IPS DF 4.7 (cell line): ENCODE measurements around the gene TMEM131L.
"Not testable (repeated sequence)": the region's sequence is repeated elsewhere in the genome, so short reads cannot be mapped to it uniquely, and the experiment has no call there.

Experiments used
- DNase-seq: peaks from one replicate; pipeline ENCODE4 v3.0.0-alpha.2; 2013; ENCODE audit warnings: low spot score; ENCODE audit errors: extremely low read depth

The TMEM131L gene

DNA sequence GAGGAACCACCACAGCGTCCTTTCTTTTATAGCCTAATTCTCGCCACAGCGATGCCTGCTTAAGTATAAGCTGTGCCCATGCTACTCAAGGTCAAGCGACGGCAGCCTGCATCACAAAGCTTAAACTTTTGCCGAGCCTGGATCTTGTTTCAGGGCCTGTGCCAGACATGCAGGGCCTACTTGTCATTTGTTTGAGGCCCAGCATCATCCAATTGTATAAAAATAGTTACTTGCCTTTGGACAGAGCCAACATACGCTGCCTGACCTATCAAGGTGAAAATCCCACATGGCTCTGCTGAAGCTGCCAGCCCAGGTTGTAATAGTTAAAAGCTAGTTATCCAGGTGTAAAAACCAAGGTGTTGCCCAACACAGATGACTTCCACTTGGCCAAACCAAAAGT lies 107.1 kb downstream of the TMEM131L start:
- DNase-seq = no peak

DNA sequence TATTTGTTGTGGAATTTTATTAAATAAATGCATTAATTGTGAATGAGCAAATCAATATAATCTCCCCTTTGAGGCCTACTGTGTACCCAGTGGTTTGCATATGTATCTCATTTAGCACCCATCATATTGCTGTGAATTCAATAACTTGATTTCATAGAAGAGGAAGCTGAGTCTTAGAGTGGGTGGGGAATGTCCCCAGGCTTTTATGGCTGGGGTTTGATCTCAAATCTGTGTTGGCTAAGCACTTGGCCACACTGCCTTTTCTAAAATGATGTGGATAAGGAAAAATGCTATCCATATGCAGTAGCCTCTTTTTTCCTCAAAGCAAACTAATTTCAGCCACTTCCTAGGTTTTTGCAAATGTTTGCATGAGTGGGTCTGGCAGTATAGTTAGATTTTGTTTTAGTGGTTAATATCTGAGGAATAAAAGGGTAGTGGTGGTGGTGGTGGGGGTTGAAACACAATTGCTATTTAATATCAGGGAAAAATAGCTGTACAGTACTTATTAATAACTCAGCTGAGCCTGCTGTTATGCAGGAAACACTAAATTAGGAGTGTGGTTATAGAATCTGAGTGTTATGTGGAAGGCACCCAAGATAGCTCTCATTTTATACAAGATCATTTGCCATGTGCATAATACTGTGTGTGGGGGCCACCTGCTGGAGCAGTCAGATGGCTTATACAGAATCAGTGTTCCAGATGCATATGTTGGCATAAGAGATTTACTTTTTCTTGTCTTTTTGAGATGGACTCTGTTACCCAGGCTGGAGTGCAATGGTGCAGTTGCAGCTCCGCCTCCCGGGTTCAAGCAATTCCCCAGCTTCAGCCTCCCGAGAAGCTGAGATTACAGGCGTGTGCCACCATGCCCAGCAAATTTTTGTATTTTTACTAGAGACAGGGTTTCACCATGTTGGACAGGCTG lies 108.0 kb downstream of the TMEM131L start:
- DNase-seq = no peak

DNA sequence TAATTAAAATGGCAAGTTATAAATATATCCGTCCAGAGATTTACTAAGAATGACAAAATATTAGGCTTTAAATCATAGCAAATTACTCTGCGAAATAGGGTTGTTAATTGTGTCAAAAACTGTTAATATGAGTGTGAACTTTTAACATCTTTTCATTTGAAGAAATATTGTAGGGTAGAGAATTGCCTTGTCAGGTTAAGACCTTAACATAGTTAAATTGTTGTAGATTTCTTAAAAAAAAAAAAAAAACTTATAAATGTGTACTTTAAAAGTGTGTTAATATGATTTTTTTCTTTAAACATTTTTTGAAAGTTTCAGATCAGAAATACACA lies 110.2 kb downstream of the TMEM131L start:
- no peak for DNase-seq

DNA sequence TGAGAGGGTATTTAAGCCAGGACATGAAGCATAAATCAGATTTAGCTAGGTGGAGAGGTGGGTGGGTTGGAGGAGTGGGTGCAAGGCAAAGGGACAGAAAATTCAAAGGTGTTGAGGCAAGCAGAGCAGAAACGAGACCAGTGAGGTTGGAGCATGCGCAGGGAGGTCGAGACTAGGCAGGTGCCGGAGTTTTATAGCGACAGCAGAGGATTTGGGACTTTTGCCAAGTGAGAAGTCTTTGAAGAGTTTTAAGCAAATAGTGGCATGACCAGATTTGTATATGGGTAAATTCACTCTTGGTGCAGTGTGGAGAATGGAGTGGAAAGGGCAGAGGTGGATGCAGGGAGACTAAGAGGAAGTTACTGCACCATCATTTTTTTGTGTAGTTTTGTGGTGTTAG lies 110.9 kb downstream of the TMEM131L start:
- DNase-seq = no peak

DNA sequence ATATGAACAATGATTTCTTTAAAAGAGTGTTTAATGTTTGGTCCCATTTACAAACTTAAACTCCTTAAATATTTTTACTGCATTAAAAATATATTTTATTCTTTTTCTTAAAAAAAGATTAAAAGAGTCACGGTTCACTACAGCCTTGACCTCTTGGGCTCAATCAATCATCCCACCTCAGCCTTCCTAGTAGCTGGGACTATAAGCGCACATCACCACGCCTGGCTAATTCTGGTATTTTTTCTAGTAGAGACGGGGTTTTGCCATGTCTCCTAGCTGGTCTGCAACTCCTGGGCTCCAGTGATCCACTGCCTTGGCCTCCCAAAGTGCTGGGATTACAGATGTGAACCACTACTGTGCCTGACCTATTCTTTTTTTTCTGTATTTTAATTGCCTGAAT lies 113.2 kb downstream of the TMEM131L start:
- no peak for DNase-seq

DNA sequence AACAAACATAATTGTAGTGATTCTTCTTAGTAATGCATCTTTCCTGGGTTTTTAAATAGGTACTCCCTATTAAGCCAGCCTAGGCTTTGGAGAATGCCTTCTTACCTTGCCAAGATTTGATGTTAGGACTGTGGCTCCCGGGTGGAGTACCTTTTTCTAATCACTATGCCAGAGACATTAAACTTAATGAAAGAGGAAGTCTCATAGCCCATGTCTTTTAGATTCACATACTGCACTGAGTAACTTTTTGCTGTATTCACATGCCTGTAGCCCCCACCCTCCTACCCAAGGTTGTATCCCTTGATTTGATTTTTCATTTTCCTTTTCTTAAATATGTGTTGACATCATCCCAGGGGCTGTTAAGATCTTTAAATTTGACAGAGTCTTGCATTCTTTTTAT lies 113.7 kb downstream of the TMEM131L start:
- DNase-seq = no peak

DNA sequence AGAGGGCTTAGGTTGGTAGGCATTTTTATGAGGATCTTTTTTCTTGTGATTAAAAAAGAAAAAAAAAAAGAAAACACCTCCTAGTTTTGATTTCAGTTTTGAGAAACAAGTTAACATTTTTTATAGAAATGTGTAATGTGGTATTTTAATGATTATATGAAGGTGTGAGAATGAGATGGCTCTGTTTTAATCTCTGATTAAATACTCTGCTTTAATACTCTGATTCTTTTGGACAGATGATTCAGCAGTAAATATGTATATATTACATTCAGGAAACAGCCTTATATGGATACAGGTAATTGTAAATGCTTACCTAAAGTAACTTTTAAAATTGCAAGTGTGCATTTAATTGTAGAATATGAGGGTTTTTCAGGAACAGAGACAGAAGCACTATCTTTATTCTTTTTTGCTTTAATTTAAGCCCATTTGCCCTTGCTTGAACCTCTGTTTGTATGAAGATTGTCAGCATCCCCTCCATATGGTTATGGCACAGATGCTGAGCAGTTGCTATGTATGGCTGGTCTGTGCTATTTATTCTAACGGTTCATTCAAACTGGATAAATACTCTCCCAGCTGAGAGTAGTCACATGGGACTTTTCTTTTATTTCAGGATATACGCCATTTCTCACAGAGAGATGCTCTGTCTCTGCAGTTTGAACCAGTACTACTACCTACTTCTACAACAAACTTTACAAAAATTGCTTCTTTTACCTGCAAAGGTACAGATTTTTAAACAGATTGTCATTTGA lies 117.0 kb downstream of the TMEM131L start:
- no peak for DNase-seq

DNA sequence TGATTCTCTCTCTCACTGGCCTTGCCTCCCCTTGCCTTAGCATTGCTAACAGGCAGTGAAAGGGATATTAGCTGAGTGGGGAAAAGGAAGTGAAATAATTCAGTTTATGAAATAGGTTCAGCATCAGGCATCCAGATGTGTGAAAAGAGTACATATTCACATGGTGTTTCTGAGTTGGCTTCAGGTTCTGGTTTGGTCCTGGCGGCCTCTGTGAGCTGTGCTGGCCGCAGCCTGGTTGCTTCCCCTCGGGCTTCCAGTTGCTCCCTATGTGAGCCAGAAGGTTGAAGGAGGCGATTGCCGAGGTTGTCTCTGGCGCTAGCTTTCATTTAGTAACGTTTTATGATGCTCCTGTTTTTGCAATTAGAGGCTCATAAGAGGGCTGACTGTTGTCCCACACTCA lies 118.9 kb downstream of the TMEM131L start:
- no peak for DNase-seq

DNA sequence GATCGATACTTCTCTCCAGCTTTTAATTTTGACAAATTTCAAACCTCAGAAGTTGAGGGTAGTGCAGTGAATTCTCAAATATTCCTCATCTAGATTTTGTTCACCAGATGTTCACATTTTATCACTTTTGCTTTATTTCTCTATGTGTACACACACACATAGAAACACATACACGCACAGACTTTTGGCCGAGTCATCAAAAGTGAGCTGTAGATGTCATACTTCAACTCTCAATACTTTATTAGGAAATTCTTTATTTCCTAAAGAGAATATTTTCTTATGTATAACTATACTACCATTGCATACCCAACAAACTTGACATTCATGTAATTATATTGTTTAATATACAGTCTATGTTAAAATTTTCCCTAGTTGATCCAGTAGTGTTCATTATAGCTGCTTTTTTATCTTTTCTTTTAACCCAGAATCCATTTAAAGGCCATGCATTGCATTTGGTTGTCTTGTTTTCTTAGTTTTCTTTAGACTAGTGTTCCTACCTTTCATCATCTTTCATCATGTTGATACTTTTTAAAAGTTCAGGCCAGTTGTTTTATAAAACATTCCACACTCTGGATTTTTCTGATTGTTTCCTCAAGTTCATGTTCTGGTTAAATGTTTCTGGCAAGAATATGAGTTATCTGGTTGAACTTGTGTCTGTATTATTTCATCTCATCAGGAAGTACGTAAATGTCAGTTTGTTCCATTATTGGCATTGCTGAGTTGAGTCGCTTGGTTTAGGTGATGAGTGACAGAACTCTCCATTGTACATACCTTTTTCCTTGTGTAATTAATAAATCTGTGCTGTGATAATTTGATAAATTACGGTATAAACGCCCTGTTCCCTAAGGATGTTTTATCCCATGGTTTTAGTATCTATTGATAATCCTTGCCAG lies 123.8 kb downstream of the TMEM131L start:
- no peak for DNase-seq

DNA sequence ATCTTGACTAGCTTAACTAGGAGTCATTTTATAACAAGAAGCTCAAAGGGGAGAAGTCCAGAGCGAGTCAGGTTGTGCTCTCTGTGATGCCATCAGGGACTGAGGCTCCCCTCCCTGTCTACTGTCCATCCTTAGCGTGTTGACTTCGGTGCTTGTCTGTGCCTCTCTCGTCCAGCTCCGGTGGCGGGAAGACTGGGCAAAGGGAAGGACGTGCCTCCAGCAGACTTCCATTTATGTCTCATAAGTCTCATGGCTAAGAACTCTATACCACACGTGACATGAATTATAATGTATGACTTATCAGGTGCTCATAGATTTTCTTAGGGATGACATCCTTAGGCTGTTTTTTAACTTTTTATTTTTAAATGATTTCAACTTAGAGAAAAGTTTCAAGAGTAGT lies 125.3 kb downstream of the TMEM131L start:
- DNase-seq = no peak

DNA sequence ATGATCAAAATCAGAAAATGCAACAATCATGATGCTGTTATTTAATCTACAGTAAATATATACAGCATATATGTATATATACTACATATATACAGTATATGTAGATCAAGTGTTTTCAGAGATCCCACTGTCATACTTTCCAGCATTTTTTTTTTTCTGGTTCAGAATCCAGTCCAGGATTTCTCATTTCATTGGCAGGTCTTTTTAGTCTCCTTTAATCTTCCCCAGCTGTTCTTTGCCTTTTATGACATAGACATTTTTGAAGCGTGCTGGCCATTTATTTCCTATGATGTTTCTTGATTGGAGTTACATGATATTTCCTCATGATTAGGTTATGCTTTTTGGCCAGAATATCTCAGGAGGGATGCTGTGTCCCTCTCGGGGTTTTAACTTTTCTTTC lies 125.9 kb downstream of the TMEM131L start:
- DNase-seq = no peak

DNA sequence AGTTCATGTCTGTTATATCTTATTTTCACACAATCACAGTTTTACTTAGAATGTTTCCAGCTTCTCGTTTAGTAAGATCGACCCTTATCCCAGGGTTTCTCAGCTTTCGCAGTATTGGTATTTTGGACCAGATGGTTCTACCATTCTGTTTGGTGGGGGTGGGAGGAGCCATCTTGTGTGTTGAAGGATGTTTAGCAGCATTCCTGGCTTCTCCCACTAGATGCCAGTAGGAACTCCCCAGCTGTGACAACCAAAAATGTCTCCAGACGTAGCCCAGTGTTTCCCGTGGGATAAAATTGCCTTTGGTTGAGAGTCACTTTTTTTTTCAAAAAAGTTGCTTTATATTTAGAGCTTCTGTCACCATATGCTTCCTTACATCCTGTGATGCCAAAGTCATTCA lies 127.0 kb downstream of the TMEM131L start:
- DNase-seq = no peak

DNA sequence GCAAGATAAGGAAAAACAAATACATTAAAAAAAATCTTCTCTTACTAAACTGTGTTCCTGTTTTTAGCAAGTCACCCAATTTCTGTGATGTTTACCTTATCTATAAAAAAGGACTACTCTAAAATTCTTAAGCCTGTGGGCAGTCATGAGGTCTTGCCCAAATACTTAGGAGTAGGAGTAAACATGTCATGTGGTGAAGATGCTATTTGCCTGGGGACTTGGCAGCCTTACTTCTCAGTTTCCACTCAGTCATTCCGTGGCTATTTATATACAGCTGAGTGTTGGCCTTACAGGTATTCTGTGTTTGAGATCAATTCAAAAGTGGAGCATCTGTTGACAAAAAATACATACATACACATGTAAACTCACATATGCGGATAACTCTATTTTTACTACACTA lies 128.1 kb downstream of the TMEM131L start:
- no peak for DNase-seq

DNA sequence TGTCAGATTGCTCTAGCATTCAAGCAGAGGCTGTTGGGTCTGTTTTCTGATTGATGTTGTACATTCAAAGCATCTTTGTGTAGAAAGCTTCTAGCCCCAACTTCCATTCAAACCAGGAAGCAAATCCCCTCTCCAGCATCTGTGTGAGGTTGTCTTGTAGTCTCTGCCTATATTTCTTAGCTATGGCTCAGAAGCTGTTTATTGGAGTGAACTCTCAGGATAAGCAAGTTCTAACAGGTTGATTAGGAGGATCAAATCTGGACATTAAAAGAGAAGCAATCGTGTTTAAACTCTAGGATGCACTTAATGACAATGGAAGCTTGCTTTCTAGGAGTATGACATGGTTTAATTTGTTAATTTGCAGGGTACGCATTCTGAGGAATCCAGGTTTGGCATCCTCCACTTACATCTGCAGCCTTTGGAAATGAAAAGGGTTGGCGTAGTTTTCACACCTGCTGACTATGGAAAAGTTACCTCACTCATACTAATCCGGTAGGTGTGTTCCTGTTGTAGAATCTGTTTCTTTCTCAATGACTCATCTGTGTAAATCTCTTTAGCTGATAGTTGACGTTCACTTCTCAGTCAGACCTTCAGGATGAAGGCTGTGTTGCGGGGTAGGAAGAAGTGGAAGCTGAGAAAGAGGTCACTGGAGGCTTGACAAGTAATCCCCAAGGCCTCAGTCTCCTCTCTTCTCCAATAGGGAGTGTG lies 129.9 kb downstream of the TMEM131L start:
- DNase-seq = no peak

DNA sequence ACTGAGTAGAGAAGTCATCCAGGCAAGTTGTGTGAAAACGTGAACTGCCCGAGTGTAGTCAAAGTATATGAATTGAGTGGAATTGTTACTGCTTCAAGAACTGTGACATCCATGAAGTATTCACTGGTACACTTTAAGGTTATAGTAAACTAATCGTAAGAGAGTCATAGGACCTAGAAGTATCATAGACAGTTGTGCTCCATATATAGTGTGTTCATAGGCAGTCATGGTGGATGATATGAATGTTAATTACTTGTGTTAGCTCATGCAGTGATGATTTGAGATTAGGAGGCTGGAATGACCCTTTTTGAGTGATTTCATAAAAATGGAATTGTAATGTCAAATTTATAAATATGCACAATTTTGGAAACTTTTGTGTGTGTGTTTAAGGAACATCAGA lies 136.6 kb downstream of the TMEM131L start:
- DNase-seq = no peak

DNA sequence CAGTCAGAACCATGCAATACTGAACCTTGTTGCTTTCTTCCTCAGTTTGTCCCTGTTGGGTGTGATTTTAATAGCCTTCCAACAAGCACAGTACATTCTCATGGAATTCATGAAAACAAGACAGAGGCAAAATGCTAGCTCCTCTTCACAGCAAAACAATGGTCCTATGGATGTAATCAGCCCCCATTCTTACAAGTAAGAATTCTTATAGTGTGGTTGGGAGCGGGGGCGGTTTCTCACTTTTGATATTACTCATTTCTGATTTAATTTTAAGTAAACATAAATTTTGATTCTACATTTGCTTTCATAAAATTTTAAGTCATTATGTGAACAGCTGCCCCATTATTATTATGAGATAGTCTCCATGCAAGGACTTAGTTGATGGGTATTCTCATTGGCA lies 137.1 kb downstream of the TMEM131L start:
- no peak for DNase-seq

DNA sequence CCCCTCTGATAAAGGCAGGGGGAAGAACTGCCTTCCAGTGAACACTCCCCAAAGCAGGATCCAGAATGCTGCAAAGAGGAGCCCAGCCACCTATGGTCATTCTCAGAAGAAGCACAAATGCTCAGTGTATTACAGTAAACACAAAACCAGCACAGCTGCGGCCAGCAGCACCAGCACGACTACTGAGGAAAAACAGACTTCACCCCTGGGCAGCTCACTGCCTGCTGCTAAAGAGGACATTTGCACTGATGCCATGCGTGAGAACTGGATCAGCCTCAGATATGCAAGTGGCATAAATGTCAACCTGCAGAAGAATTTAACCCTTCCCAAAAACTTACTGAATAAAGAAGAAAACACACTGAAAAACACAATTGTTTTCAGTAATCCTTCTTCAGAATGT lies 137.7 kb downstream of the TMEM131L start:
- DNase-seq = no peak

DNA sequence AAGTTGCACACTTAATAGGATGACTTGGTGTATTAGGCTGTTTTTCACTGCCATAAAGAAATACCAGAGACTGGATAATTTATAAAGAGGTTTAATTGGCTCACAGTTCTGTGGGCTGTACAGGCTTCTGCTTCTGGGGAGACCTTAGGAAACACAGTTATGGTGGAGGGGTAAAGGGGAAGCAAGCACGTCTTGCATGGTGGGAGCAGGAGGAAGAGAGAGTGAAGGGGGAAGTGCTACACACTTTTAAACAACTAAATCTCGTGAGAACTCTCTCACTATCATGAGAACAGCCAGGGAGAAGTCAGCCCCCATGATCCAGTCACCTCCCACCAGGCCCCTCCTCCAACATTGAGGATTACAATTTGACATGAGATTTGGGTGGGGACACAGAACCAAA lies 142.9 kb downstream of the TMEM131L start:
- DNase-seq = not testable (repeated sequence)

DNA sequence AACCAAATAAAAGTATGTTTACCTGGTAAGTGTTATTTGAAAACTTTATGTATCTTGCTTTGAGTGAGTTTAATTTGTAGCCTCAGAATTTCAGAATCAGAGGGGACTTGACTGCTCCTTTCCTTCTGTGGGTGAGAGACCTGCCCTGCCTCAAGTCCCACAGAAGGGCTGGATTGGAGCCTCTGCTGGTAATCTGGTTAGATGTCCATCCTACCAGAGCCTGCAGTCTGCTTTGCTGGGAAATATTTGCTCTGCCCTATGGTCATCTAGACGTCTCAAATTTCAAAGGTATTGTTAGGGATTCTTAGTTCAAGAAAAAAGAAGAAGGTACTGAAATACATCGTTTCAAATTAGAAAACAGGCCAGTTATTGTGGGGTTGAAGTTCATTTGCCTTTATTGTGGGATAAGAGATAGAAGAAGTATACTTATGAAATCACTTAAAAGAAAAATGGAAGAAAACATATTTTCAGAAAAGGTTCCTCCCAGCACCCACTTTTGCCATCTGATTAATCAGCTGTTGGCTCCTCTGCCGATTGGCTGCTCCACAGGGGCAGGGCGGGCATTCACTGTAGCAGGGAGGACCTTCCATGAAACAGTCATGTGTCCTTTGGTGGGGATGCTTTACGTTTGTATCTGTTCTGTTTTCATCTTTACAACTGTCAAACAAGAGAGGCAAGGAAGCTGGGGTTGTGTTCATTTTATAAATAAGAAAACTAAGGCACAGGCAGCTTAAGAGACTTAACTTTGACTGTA lies 144.6 kb downstream of the TMEM131L start:
- no peak for DNase-seq

DNA sequence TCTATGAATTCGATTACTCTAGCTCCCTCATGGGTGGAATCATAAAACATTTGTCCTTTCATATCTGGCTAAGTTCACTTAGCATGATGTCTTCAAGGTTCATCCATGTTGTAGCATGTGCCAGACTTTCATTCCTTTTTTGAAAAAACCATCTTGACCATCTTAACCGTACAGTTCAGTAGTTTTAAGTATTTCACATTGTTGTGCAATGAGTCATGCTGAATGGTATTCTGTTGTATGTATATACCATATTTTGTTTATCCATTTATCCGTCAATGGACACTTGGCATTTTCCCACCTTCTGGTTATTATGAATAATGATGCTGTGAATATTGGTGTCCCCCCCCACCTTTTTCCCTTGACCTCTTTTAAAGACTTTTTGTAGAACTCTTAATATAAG lies 145.5 kb downstream of the TMEM131L start:
- DNase-seq = no peak

DNA sequence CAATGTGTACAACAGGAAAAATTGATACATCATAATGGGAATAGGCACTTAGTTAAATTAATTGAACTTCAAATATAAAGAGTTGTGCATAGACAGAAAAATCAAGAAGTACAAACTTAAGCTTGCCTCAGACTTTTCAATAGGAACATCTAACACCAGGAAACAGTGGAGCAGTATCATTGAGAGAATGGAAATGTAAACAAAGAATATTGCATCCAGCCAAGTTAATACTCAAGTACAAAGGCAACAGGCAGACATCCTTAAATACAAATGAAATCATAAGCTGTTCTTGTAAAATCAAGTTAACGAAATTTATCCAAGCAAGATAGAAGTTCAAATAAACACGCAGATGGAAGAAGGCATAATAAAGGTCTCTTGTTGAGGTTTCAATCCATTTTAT lies 146.7 kb downstream of the TMEM131L start:
- DNase-seq = no peak
